HG03565 (cell line): ENCODE results near the gene MACROD2.

Source experiments
- ATAC-seq: cut with Tn5 transposase; IDR thresholded peaks from one replicate; pipeline ENCODE4 v1.9.1; 2021; ENCODE audit warnings: mild to moderate bottlenecking, moderate library complexity; ENCODE audit not compliant: unreplicated experiment

The MACROD2 gene

DNA sequence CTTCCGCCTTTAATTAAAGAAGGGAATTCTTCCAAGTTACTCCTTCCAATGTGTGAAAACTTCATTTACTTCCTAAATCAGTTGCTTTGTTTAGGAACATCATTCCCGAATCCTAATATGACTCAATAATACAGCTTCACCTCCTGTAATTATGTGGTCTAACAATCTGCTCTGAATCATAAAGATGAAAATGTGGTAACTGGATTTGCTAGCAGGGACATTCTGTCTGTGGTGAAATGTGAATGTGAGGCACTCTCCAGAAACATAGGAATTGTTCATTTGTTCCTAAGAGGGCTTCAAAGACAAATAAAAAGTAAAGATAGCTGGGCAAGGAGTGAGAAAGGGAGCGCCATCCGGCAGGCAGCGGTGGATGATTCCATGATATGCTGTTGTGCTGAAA is 1899.8 kb downstream of the MACROD2 start:
- no peak for ATAC-seq

DNA sequence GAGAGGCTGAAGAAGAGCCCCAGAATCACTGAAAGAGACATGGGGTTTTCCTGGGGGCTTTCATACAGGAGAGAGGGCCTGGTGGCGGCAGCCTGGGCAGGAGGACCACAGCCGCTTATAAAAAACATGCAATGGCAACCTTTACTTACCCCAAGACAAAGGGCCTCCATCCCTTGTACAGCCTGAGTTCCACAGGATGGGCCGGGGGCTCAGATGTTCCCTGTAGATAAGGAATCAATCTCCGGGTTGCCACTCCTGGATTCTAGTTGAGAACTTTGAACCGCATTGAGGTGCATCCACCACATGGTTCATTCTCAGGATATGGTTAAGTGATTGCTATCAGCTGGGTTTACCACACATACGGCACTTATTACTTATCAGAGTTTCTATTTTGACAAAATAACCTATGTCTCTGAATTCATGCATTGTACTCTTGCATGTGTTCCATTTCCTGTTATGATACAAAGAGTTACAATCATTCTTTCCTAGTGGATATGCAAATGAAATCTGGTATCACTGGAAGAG is 1900.3 kb downstream of the MACROD2 start:
- ATAC-seq, result peak; percentile 94

DNA sequence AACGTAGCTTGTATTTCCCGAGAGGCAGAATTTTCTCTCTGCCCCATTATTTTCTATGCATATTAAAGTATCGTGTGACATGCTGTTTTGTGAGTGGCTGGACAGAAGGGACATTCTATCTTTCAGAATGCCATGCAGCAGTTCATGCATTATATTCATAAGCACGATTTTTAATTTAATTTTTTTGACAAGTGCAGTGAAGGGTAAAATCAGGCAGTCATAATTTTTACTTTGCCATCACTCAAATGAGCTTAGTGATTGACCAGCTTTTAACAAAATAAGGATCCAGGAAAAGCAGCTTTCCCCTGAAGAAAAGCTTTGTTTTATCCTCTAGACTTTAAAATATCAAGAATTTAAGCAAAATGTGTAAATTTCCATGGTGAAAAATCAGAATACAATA is 1904.7 kb downstream of the MACROD2 start:
- no peak for ATAC-seq

DNA sequence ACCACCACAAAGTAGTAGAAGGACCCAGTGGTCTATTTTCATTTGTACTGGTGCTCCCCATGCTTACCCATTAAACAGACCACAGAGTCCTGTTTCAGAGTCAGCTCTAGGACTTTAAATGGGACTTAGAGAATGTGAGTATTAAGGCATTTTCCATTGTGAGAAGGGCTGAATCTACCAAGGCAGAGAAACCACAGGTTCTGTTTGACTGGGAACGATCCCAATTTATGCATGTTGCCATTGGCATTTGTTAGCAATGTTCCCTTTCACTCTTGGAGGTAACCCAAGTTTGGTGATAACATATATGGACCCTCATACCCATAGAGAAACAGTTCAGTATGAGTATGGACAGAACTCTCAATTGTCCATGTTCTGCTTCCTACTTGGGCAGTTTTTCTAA is 1905.1 kb downstream of the MACROD2 start:
- ATAC-seq, result no peak

DNA sequence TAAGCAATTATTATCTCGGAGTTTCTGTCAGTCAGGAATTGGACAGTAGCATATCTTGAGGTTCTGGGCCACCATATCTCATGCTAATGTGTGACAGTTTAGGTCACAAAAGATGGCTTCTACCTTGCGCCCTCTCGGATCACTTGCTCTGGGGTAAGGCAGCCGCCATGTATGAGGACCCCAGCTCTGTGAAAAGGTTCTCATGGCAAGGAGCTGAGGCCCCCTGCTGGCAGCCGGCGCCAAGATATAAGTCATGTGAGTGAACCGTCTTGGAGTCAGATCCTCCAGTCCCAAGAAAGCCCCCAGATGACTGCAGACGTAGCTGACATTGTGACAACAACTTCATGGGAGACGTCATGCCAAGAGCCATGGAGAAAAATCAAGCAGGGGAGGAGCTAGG is 1907.2 kb downstream of the MACROD2 start:
- no peak for ATAC-seq

DNA sequence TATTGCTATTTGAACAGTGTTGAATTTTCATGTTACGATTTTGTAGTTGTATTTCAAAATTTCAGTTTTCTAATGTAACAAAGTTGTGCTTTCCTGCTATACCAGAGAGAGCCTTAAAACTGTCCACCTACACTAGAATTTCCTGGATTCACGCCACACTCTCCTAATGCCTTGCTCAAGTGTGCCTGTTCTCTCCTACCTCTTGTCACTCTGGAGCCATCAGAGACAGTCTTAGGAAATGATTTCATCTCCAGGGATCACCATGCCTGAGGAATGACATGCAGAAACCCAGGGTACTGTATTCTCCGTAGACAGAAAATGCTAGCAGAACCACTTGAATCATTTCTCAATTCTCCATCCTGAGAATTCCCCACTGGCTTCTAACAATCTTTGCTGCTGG is 1910.3 kb downstream of the MACROD2 start:
- ATAC-seq, result no peak

DNA sequence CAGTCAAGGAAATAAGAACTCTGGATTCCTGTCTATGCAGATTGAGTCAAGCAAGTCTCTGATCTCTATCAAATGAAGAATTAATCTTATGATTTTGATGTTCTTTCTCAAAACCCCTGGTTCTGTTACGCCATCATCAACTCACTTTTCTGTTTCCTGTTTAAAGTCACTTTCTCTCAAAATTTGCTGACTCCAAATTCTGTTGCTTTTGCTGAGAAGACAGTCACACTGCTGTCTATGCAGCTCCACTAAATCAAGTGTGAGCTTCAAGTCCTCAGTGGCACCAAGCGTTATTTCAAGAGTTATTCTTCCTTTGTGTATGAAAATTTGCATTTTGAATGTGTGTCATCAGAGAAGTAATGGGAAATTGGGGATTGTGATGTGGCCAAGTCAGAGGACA is 1914.7 kb downstream of the MACROD2 start:
- ATAC-seq, result no peak

DNA sequence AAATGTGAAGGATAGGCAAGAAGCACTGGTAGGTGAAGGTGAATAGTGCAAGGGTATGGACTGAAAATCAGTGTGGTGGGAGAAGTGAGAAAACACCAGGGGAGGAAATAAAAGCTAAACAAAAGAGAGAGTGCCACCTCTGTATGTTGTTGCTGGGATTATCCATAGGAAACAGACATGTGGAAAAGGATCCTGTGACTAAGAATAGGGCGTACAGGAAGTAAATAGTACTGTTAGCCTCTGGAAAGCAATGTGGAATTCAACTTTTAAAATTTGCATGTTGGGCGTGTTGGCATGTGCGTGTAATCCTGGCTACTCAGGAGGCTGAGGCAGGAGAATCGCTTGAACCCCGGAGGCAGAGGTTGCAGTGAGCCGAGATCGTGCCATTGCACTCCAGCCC is 1916.3 kb downstream of the MACROD2 start:
- ATAC-seq, result no peak

DNA sequence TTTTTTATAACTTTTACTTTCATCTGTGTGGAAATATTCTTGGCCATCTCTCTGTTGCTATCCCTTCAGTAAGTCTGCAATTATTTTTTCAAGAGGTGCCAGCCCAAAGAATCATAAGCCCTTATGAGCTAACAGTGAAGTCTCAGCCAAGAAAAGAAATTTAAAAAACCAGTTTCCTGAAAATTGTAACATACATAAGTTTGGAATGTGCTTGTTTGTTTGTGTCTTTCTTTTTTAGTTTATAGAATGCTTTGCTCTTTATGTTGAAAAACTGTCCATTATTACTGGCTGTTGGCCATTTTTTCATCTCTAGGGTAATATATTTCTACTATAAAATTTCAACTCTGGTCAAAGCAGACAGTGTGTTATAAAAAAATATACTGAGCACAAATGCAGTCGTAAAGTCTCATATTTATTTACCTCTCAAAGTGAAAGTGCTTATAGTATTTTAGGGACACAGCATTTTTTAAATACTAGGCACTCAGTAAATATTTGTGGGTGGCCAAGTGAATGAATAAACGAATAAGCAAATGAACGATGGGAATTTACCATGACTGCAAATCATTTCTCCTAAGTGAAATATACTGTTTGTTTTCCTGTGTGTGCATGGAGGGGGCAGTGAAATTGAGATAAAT is 1918.2 kb downstream of the MACROD2 start:
- no peak for ATAC-seq

DNA sequence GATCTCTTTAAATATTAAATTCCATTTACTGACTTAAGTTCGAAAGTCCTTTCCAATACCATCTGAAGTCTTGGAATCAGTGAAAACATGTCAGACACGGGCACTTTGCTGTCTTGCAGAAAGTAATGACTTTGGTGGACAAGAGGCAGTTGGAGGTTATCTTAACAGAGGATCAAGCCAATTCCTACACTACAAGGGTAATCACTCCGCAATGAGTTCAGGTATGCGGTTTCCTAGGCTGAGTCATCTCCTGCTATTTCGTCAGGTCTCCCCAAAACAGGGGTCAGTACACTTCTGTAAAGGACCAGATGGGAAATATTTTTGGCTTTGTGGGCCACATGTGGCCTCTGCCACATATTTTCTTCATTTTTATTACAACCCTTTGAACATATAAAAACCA is 1921.3 kb downstream of the MACROD2 start:
- ATAC-seq, result no peak

DNA sequence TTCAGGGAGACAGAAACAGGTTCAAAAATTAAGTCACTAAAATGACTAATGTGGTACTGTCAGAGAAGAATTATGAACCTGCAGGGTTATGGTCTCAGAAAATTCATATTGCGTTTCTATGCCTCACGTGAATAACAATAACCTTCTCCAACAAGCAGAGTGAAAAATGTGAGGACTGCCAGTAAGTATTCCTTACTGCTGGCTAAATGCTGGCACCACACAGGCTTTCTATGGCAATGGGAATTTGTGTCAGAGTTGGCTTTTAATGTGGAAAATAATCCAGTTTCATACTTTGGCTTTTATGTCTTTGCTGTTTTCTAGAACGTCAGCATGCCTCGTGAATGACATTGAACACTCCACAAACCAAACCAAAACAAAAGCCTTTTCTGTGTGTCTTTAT is 1922.0 kb downstream of the MACROD2 start:
- ATAC-seq, result no peak

DNA sequence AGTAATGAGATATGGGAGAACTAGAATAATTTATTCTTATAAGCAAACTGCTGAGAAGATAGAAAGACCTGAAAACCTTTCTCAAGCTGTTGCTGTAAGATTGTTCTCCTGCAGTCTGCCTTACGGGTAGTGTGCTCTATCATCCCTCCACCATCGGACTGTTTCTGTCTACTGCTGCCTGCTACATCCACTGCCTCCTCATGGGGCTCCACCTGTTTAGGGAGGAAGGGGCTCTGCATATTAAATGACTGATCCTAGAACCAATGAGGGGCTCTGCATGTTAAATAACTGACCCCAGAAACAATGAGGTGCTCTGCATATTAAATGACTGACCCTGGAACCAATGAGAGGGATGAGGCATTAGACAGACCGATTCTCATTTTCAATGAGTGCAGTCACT is 1923.3 kb downstream of the MACROD2 start:
- ATAC-seq, result no peak

DNA sequence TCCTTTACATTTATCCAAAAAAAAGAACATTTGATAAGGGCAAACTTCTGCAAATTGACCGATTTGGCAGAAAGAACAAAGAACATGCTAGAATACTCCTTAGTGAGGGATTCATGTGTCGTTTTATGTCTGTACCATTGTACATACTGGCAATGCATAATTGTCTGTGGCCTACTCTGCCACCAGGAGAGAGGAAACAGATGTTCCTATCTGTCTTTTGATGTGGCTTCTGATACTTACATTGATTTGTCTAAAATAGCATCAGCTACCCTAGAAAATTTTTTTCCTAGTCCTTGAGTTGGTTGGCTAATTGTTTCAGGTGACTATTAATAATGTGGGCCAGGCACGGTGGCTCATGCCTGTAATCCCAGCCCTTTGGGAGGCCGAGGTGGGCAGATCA is 1923.8 kb downstream of the MACROD2 start:
- ATAC-seq, result no peak

DNA sequence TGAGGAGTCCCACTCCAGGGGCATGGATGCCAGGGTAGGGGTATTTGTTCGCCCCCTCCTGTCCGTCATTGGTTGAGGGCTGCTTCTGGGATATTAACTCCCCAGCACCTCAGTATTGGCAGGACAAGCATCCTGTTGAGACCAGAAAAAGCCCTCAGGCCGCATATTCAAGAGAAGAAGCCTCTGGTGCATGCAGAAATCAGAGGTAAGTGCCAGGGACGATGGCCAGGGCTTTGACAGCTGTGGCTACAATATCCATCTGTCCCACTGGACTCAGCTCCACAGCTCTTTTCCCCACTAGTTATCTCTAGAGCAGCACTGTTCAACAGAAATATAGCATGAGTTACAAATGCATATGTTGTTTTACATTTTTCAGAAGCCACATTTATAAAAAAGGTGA is 1926.6 kb downstream of the MACROD2 start:
- no peak for ATAC-seq

DNA sequence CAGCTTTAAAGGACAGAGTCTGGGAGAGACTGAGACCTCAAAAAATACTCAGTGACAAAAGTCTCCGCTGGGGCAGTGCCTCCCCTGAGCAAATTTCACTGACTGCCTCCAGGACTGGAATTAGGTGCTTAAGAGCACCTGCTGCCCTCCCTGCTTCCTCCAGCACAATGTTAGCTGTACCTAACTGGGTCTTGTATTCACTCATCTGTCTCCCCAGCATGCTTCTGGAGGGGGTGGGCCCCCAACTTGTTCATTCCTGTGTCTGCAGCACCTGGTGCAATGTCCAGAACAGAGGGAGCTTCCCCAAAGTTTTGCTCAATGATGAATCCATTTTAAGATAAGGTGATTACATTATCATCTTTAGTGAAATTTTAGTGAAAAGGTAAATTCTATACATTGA is 1927.2 kb downstream of the MACROD2 start:
- ATAC-seq, result peak; percentile 42

DNA sequence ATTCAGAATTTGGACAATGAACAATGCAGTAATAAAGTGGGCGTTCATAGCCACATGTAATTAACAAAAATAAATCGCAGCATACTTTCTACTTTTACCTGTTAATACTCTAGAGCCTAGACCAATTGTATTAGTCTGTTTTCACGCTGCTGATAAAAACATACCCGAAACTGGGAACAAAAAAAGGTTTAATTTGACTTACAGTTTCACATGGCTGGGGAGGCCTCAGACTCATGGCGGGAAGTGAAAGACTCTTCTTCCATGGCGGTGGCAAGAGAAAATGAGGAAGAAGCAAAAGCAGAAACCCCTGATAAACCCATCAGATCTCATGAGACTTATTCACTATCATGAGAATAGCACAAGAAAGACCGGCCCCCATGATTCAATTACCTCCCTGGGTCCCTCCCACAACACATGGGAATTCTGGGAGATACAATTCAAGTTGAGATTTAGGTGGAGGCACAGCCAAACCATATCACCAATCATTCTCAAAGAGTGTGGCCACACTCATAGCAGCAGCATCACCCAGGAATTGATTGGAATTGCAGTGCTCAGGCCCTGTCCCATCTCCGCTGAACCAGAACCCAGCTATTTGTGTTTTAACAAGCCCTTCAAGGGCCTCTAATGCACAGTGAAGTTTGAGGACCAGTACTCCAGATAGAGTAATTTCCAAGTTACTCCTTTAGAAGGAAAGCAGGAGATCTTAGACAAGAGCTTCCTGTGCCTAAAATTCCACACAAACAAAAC is 1927.9 kb downstream of the MACROD2 start:
- ATAC-seq, result peak; percentile 61

DNA sequence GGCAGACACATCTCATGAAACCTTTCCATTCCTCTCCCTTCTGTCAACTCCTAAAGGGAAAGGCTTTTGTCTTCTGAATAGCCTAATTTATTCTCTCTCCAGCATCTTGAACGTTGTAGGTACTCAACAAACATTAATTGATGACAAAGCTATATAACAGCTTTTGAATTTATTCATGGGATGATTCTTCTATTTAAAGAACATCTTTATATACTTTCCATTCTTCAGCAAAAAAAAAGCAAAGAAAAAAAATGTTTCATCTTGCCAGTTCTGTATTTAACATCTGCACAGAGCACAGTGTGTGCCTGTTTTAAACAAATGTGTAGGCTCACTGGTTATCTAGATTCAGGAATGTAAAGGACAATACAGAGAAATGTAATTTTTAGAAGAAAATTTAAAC is 1929.2 kb downstream of the MACROD2 start:
- ATAC-seq, result no peak

DNA sequence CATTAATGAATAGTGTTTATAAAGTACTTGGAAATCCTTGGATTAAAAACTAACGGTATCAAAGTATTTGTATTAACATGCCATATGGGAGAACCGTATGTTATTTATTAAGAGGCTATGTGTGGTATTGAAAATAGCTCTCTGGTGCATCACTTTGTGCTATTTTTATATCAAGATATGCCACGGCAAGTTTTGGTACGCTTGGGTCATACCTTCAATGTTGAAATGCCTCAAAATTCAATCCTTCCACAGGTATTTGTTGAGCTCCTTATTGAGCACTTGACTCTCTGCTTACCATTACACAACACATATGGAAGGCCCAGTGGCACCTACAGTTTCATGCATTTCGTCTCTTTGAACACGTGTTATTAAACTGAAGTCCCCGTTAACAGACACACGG is 1930.1 kb downstream of the MACROD2 start:
- ATAC-seq, result no peak

DNA sequence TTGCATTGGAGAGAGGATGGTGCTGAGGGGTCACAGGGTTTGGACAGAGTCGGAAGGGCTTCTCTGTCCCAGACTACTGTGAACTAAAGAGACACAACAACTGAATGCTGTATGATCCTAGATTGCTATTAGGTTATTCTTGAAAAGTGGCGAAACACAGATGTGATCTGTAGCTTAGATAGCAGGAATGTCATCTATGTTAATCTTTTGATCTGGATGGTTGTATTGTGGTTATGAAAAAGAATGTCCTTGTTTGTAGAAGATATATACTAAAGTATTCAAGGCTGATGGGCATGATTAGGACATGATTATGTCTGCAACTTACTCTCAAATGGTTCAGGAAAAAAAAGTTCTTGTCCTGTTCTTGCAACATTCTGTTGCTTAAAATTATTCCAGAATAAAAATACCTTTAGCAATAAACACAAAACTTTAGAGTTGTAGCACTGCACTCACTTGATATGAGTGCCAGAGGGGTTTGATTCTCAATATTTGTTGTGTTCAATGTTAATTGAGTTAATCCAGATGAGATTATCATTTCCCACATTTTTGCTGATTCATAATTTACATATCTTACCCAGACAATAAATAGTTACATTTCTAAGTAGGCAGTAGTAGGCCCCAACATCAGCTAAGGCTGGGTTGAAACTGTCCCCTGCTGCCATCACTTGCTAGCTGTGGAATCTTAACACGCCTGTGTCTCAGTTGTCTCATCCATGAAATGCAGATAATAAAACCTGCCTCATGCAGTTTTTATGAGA is 1932.8 kb downstream of the MACROD2 start:
- ATAC-seq, result no peak

DNA sequence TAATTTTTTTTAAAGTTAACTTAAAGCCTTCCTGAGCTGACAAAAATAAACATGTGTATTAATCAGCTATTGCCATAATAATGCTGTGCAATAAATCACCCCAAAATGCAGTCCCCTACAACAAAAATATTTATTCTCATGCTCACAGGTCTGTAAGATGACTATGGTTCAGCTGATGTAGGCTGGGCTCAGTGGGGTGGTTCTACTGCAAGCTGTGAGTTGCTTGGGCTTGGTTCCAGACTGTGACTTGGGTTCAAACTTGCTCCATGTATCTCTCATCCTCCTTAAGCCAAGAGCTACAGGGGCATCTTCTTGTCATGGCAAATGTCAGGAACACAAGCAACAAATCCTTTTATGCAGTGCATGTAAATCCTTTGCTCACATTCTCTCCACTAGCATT is 1933.6 kb downstream of the MACROD2 start:
- ATAC-seq, result no peak

DNA sequence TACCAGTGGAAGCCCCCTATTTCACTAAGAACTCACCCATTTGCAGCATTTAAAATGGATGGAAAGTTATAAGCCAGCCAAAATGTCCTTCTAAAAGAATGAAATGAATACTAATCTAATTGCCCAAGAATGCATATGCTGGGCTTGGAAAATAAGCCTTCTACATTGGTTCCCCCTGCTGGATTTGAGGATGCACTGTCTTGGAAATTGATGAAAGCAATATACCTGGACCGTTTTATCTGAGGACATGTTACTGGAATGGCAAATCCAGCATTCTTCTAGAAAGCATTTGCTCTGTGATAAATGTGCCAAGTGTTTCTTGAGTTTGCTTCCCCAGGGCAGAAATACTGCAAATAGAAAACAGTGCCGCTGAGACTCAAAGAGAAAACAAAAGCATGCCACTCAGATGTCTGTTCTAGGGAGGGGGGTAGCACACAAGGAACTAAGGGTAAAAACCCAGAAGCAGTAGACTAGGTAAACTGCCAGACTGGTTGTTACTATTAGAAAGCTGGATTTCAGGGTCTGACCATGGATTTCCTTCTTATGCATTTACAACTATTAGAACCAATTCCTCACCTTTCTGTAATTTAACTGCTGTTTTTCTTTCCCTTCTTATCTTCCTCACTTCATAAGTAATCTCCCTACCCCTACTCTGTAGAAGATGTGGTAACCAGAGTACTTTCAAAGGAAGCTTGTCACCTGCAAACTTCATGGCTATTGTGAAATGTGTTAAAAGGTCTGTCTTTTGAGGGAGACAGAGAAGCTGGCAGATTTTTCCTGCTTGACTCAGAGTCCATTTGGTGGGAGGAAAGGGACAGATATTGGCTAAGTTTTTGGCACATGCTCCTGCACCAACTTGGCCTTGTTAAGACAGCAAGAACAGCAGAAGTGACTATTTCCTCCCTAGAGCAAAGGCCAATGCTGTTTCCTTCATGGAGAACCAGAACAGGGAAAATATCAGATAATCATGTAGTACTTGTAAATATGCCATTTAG is 1935.3 kb downstream of the MACROD2 start:
- ATAC-seq, result no peak
